GM15510 (cell line): Measurements from ENCODE around the gene ITFG1.

Experiments used
- POLR2A ChIP-seq: IDR thresholded peaks from 3 replicates; pipeline ENCODE4 v1.6.1; 2011; ENCODE audit warnings: borderline replicate concordance; ENCODE audit not compliant: insufficient read length; ENCODE audit errors: extremely low read depth

The ITFG1 gene

DNA sequence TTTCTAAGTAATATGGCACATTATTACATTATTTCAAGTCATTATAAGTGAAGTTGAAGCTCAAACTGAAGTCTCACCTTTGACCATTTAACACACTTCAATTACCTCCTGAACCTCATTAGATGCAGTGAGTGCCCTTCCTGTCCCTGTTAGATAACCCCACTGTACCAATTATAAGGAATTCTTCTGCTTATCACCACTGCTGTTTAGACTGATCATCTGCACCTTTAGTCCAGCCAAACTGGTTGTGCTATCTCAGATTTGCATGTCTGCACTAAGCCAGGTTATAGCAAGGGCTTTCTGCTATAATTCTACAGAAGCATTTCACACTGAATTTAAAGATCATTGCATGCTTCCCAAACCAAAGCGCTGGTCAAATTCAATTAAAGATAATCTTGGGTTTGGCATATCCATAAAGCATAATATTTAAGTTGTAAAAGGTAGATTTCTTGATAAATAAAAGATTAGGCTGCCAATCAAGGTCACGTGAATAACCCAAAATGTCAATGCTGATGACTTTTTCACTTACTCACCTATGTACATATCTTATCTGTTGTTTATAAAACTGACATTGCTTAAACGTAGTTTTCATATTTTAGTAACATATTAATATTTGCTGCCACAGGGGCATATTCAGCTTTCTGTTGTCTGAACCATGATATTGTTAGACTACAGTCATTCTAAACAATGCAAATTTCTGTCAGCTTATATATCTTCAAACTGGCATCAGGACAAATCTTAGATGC is 11.9 kb downstream of the ITFG1 start:
- no peak for TF ChIP-seq POLR2A

DNA sequence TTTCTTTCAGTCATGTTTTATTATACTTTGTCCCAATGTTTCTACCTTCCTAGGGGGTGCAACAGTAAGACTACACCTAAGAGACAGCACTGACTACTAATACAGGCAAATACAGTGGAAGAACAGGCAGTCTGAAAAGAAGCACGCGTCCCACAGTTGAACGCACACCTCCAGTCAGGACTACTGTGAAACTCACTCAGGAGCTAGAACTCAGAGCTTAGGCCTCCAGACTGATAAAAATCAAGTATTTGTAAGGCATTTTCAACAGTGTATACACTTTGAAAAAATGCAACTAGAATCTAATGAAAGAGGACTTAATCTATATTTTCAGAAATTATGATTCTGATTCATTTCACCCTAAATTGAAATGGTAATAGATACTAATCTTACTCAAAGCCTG is 14.4 kb downstream of the ITFG1 start:
- TF ChIP-seq POLR2A, result no peak

DNA sequence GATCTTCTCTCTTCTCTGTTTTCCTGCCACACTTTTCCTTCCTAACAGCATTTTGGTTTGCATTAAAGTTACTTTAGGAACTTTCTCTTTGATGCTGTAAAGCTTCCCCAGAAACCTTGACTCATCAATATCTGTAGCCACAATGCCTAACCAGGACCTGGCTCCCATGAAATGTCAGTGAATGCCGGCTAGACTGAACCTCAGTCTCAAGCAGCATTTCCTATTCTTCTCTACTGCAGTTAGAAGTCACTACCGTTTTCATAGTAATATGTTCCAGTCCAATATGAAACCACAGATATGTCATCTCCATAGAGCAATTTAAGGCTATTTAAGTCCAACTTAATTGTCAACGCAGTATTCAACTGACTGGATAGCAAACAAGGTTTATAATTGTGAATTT is 28.9 kb downstream of the ITFG1 start:
- no peak for TF ChIP-seq POLR2A

DNA sequence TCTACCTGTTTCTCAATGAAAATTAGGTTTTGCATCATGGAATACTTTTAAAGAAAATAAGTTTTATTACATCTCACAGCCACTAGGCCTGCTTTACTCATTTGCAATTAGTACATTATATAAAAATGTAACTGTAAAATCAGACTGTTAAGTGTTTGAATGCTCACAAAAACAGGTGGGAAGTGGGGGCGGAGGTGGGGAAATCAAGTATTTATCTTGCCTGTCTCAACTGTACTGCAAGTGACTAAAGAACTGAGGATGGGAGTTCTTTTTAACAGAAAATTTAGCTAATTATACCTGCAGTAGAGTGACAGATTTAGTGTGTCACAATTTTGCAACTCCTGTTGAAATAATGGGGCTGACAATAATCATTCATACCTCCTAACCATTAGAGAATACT is 34.1 kb downstream of the ITFG1 start:
- no peak for TF ChIP-seq POLR2A

DNA sequence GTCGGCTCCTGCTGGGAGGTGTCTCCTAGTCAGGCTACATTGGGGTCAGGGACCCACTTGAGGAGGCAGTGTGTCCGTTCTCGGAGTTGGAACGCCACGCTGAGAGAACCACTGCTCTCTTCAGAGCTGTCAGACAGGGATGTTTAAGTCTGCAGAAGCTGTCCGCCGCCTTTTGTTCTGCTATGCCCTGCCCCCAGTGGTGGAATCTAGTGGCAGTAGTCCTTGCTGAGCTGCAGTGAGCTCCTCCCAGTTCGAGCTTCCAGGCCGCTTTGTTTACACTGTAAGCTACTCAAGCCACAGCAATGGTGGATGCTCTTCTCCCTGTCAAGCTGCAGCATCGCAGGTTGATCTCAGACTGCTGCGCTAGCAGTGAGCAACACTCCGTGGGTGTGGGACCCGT is 36.0 kb downstream of the ITFG1 start:
- no peak for TF ChIP-seq POLR2A

DNA sequence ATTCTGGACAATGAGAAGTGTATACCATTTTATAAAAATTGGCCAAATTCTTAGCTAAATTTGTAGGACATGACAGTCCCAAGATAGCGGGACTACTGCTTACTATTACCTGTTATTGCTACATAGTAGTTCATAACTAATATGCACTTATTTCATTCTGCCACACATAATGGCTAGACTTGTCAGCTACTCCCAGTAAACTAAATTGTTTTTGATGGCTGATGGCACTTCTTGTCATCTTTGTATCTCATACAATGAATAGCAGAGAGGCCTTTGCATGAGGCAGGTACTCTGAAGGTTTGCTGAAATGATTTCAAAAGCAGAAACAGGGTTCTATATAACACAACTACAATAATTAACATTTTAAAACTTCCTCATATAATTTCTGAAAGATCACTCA is 44.0 kb downstream of the ITFG1 start:
- no peak for TF ChIP-seq POLR2A

DNA sequence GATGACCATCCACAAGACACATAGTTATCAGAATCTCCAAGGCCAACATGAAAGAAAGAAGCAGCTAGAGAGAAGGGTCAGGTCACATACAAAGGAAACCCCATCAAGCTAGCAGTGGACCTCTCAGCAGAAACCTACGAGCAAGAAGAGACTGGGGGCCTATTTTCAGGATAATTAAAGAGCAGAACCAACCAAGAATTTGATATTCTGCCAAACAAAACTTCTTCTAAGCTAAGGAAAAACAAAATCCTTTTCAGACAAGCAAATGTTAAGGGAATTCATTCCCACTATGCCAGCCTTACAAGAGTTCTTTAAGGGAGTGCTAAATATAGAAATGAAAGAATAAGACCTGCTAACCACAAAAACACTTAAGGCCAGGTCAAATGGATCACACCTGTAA is 47.8 kb downstream of the ITFG1 start:
- no peak for TF ChIP-seq POLR2A

DNA sequence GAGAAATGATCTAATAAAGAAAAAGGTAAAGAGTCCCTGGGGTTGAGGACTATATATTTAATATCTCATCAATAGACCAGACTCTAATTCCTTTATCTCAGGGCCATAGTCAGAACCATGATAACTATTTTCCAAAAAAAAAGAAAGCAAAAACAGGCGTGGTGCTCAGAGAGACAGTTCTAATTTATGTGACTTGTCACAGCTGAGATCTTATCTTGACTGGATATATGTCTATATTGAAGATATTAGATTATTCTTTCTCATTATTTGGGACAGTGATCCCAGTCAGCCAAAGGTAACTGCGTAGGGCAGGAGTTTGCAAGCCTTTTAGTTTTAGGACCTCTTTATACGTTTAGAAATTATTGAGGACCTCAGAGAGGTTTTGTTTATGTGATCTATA is 52.4 kb downstream of the ITFG1 start:
- TF ChIP-seq POLR2A, result no peak

DNA sequence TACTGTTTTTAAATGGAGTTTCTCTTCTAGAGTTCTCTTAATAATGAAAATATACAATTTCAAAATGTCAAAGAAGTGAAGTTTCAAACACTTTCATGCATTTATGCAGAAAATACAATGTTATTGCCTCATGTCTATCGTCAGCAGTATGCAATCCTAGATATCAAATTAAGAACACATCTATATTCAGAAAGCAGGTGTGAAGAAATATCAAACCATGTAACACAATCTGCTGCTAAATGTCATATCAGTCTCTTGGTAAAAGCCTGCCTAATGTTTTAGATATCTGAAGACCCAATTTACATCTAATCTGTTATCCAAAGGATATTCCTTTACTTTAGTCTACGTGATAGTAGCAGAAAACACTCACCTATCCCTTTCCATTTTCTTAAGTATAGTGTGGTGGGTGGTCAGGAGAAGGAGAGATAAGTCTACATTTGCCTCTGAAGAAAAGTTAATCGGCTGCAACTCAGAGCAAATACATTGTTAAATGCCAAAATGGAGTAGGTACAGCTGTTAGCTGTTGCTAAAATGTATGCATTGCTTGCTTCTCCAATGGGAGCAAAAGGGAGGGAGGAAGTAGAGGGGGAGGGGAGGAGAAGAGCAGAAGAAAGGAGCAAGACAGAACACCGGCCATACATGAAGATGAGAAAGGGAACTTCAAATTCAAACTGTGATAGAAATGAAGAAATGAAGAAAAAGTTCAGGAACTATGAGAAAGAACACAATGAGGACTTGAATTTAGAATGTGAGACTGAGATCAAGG is 64.9 kb downstream of the ITFG1 start:
- TF ChIP-seq POLR2A, result no peak

DNA sequence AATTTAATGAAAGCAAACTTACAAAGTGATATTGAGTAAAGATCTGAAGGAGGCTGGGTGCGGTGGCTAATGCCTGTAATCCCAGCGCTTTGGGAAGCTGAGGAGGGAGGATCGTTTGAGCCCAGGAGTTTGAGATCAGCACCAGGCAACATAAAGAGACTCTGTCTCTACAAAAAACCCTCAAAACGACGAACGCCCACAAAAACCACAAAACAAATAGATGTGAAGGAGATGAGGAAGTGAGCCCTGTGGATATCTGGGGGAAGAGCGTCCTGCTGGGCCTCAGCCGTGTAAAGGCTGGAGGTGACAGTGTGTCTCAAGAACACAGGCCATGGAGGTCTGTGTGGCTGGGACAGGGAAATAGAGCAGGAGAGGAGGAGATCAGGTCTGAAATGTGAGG is 68.8 kb downstream of the ITFG1 start:
- no peak for TF ChIP-seq POLR2A

DNA sequence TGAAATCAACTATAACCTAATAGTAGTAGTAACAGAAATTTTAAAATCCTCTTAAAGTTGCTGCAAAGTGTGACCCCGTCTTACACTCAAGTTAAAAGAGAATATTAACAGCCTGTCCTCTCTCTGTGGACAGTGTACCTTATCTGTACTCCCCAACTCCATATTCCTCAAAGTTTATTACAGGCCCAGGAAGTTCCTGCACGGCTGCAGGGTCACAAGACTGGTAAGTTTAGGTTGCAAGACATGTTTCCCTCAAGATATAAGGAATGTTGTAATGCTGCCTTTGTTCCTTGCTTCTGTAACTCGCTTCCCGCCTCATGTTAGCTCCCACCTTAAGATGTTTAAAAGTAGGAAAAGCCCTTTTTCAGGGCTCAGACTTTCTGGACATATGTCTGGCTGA is 72.2 kb downstream of the ITFG1 start:
- TF ChIP-seq POLR2A, result no peak

DNA sequence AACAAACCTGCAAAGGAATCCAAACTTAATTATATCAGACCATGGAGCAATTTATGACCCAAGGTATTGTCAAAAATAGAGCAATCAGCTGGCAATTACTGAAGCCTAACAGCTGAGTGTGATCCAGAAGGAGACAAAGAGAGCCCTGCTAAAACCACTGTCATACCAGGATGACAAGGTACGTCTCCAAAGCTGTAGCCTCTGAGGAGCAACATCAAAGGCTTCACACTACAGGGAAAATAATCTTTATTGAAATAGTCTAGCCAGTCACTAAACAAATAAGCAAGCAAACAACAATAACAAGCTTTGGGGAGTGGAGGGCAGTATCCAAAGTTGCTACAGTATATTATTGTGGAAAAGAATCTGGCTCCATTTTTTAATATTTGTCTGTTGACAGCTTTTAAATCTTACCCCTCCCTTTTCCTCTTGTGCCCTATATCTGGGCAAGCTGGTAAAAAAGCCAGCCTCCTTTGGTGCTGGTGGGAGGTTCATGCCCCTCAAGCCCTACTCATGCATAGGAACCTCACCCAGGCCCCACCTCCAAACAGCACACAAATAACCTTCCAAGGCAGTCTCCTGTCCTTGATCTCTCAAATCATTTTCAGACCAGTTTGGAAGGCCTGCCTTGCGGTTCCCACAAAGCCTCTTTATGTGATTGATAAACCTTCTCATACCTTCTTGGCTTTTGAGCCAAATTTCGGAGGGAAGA is 73.7 kb downstream of the ITFG1 start:
- no peak for TF ChIP-seq POLR2A

DNA sequence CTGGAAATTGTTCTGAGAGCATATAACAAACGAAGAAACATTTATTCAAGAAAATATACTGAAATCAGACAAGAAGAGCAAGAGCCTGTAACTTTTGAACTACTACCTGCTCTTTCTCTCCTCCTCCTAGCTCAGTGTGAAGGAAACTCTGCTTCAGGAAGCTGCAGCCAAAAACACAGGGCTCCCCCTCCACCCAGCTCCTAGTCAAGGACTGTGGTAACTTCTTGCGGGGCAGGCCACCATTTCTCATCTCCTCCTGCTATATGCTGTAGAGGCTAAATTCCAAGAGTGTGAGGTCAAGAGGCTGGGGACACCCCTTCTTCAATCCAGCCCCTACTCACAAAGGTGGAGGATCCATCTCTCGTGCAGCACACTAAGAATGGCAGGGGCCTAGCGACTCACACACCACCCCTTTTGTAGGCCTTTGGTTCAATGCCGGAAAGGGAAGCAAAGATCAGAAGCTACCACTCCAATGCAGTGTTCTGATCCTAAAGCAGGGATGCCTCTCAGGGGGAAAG is 74.6 kb downstream of the ITFG1 start:
- TF ChIP-seq POLR2A, result no peak

DNA sequence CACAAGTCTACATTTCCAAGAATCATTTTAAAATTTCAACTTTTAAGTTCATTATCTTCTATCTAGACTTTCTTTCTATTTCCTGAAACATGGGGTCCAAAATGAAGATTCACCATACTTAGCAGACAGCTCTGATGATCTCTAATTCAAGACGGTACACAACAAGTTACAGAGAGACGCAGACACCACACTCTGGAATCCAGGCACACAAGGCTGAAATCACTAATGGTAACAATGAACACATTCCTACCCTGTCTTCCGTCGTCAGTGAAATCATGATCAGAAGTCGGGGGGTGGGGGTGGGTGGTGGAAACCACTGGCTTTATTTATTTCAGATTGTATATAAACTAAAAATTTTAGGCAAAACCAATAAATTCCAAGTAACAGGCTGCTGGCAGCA is 78.5 kb downstream of the ITFG1 start:
- no peak for TF ChIP-seq POLR2A

DNA sequence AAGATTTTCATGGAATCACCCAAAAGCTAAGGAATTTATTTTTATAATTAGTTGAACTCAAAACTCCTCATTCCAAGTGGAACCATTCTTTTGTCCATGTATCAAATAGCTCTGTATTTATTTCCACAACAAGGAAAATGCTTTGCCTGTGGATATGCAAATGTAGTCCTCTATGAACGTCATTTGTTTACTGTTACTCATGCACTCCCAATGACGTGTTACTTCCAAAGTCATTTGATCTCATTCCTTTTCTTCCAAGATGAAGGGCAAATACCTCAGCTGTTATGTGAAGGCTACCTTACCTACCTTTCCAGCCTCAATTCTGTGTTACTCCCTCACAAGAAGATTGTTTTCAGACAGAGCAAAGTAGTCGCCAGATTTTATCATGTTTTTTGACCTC is 83.7 kb downstream of the ITFG1 start:
- no peak for TF ChIP-seq POLR2A
